H9 (cell line): Measurements from ENCODE around the gene ZNF319. TPM values are rescaled to one million over a fixed set of nuclear protein-coding genes. Genes with fewer than 3 reads are reported as not detected.

Experiments used
- DNase-seq: peaks from one replicate; pipeline ENCODE4 v3.0.0-alpha.2; 2017
- H2AFZ ChIP-seq: one replicate; pipeline ENCODE4 v1.6.1; 2013; ENCODE audit warnings: mild to moderate bottlenecking, low read length, control low read depth, moderate library complexity
- H2AK5ac ChIP-seq: 2 replicates; pipeline ENCODE4 v1.6.1; 2013; ENCODE audit warnings: low read length, control low read depth, mixed read lengths; ENCODE audit not compliant: insufficient read length
- H2BK120ac ChIP-seq: one replicate; pipeline ENCODE4 v1.6.1; 2013; ENCODE audit warnings: low read depth, mild to moderate bottlenecking, low read length, control low read depth, inconsistent platforms; ENCODE audit not compliant: poor library complexity, severe bottlenecking
- H2BK12ac ChIP-seq: 2 replicates; pipeline ENCODE4 v1.6.1; 2013; ENCODE audit warnings: low read length, control low read depth, mixed read lengths, low read depth; ENCODE audit not compliant: insufficient read length
- H2BK15ac ChIP-seq: 2 replicates; pipeline ENCODE4 v1.6.1; 2013; ENCODE audit warnings: low read depth, low read length, control low read depth
- H2BK20ac ChIP-seq: one replicate; pipeline ENCODE4 v1.6.1; 2013; ENCODE audit warnings: low read depth, mild to moderate bottlenecking, low read length, control low read depth, inconsistent platforms; ENCODE audit not compliant: poor library complexity, severe bottlenecking
- H2BK5ac ChIP-seq: 2 replicates; pipeline ENCODE4 v1.6.1; 2013; ENCODE audit warnings: low read length, control low read depth, mixed read lengths; ENCODE audit not compliant: insufficient read length
- H3K14ac ChIP-seq: 2 replicates; pipeline ENCODE4 v1.6.1; 2013; ENCODE audit warnings: low read length, control low read depth; ENCODE audit not compliant: insufficient read depth
- H3K18ac ChIP-seq: 2 replicates; pipeline ENCODE4 v1.6.1; 2013; ENCODE audit warnings: low read depth, mild to moderate bottlenecking, mixed read lengths, low read length, control low read depth; ENCODE audit not compliant: insufficient read length
- H3K23ac ChIP-seq: 2 replicates; pipeline ENCODE4 v1.6.1; 2013; ENCODE audit warnings: low read length, control low read depth, mixed read lengths, low read depth; ENCODE audit not compliant: insufficient read length
- H3K23me2 ChIP-seq: 2 replicates; pipeline ENCODE4 v1.6.1; 2013; ENCODE audit warnings: low read depth, mild to moderate bottlenecking, mixed read lengths, low read length, control low read depth; ENCODE audit not compliant: insufficient read length, poor library complexity, severe bottlenecking
- H3K27ac ChIP-seq: 2 replicates; pipeline ENCODE4 v1.5.1; 2013; ENCODE audit warnings: low read length, control low read depth, mixed read lengths, low read depth; ENCODE audit not compliant: insufficient read length
- H3K27me3 ChIP-seq: 2 replicates; pipeline ENCODE4 v1.6.1; 2013; ENCODE audit warnings: low read length, control low read depth, inconsistent platforms; ENCODE audit not compliant: insufficient read depth
- H3K4ac ChIP-seq: 2 replicates; pipeline ENCODE4 v1.6.1; 2013; ENCODE audit warnings: low read depth, mild to moderate bottlenecking, control low read depth, inconsistent platforms, low read length, moderate library complexity
- H3K4me1 ChIP-seq: 2 replicates; pipeline ENCODE4 v1.6.1; 2013; ENCODE audit warnings: low read length, control low read depth, inconsistent platforms; ENCODE audit not compliant: insufficient read depth
- H3K4me2 ChIP-seq: 2 replicates; pipeline ENCODE4 v1.6.1; 2013; ENCODE audit warnings: low read length, control low read depth, mixed read lengths; ENCODE audit not compliant: insufficient read length, insufficient read depth
- H3K56ac ChIP-seq: 2 replicates; pipeline ENCODE4 v1.6.1; 2013; ENCODE audit warnings: low read depth, mild to moderate bottlenecking, mixed read lengths, low read length, control low read depth; ENCODE audit not compliant: insufficient read length
- H3K79me1 ChIP-seq: 2 replicates; pipeline ENCODE4 v1.6.1; 2013; ENCODE audit warnings: low read depth, mild to moderate bottlenecking, moderate library complexity, low read length, control low read depth, inconsistent platforms; ENCODE audit not compliant: insufficient read depth, poor library complexity, severe bottlenecking
- H3K79me2 ChIP-seq: 2 replicates; pipeline ENCODE4 v1.6.1; 2013; ENCODE audit warnings: low read length, control low read depth, inconsistent platforms; ENCODE audit not compliant: insufficient read depth
- H3K9ac ChIP-seq: 2 replicates; pipeline ENCODE4 v1.6.1; 2013; ENCODE audit warnings: low read length, control low read depth, mixed read lengths; ENCODE audit not compliant: insufficient read length; ENCODE audit errors: extremely low read depth
- H3K9me3 ChIP-seq: one replicate; pipeline ENCODE4 v1.6.1; 2013; ENCODE audit warnings: low read depth, low read length, inconsistent platforms; ENCODE audit not compliant: control insufficient read depth
- H3T11ph ChIP-seq: one replicate; pipeline ENCODE4 v1.6.1; 2013; ENCODE audit warnings: mild to moderate bottlenecking, low read length, control low read depth, inconsistent platforms
- H4K20me1 ChIP-seq: one replicate; pipeline ENCODE4 v1.6.1; 2013; ENCODE audit not compliant: control insufficient read depth, insufficient read length, insufficient read depth
- H4K5ac ChIP-seq: 2 replicates; pipeline ENCODE4 v1.6.1; 2013; ENCODE audit warnings: low read depth, mild to moderate bottlenecking, mixed read lengths, low read length, control low read depth; ENCODE audit not compliant: insufficient read length
- H4K8ac ChIP-seq: replicated peaks from 2 replicates; pipeline ENCODE4 v1.6.1; 2013; ENCODE audit warnings: low read length, control low read depth, mixed read lengths, low read depth; ENCODE audit not compliant: insufficient read length
- H4K91ac ChIP-seq: 2 replicates; pipeline ENCODE4 v1.6.1; 2013; ENCODE audit warnings: low read depth, mild to moderate bottlenecking, moderate library complexity, mixed read lengths, low read length, control low read depth; ENCODE audit not compliant: insufficient read length
- H3K27ac Mint-ChIP-seq, 3 experiments: 2 replicates in 2 of 3; 3 replicates in 1 of 3; pipeline ENCODE4 v1.8.0; 2020 to 2021; ENCODE audit warnings: mixed read lengths in 3 of 3, mild to moderate bottlenecking in 1 of 3, moderate library complexity in 1 of 3
- H3K27me3 Mint-ChIP-seq: 2 replicates; pipeline ENCODE4 v1.8.0; 2021; ENCODE audit warnings: low read depth, mild to moderate bottlenecking, moderate library complexity, mixed read lengths
- H3K36me3 Mint-ChIP-seq, 3 experiments: 2 replicates in 2 of 3; 3 replicates in 1 of 3; pipeline ENCODE4 v1.8.0; 2020 to 2021; ENCODE audit warnings: low read depth in 3 of 3, mixed read lengths in 3 of 3; ENCODE audit not compliant: insufficient read depth in 1 of 3
- H3K4me1 Mint-ChIP-seq, 2 experiments: 2 replicates each; pipeline ENCODE4 v1.8.0; 2020; ENCODE audit warnings: mixed read lengths in 2 of 2
- H3K4me3 Mint-ChIP-seq, 2 experiments: 2 replicates in 1 of 2; 3 replicates in 1 of 2; pipeline ENCODE4 v1.8.0; 2020 to 2021; ENCODE audit warnings: mild to moderate bottlenecking in 2 of 2, mixed read lengths in 2 of 2, moderate library complexity in 1 of 2
- H3K9me3 Mint-ChIP-seq, 2 experiments: 2 replicates in 1 of 2; 3 replicates in 1 of 2; pipeline ENCODE4 v1.8.0; 2020; ENCODE audit warnings: mild to moderate bottlenecking in 2 of 2, mixed read lengths in 2 of 2, moderate library complexity in 1 of 2
- WGBS: extraction: QIAGEN DNeasy Blood & Tissue Kit; methylation state at CpG from one replicate; pipeline ENCODE4 v1.1.7; 2013; ENCODE audit warnings: missing lambda C conversion rate, low lambda C conversion rate, mixed read lengths; ENCODE audit not compliant: insufficient read length; ENCODE audit errors: extremely low coverage; 5-methylcytosine and 5-hydroxymethylcytosine counted together
- total RNA-seq: library from RNA; stranded (reverse); gene quantifications from 2 replicates; pipeline ENCODE4 v1.2.1, GENCODE V29; 2021
- TF ChIP-seq, protein P1 (sequence below): fragments of 200-600 bp; sonication (generic); conservative IDR thresholded peaks from 3 replicates; pipeline ENCODE4 v1.8.0; 2021; ENCODE audit warnings: antibody characterized with exemption, mild to moderate bottlenecking

The ZNF319 gene
- total RNA-seq, 1 experiment from 2014 or later = 5.6 TPM

DNA sequence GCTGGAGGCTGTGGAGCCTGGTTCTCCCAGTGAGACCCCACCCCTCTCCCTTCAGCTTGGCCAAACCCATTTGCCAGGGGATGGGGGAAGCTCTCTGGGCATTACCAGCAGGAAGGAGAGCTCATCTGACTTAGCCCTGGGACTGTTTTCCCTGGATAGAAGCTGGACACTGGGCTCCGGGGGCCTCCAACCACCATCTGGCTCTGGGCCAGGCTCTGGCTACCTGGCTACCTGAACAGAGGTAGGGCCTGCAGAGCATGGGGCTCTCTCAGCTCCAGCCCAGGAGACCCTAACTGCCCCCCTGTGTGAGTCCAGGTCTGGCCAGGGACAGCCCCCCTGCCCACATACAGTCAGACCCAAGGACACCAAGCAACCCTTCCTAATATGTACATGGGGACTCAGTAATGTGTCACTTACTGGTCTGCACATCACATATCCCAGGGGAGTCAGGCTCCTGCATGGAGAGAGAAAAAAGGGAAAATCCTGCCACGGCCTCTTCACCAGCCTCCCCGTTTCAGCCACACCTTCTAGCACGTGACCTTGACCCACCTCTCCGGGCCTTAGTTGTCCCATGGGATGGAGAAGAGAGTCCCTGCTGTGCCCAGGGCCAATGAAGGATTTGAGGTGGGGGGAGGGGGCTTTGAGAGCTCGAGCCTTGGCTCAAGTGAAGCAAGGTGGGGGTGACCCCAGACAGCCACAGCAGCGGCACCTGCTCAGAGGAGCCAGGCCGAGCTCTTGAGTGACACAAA is 43.4 kb downstream of the ZNF319 start:
- H3K27ac Mint-ChIP-seq = no peak overlapping the region
- H3K4me1 ChIP-seq = no peaks in the 10 kb centered on the region
- no peak overlapping the region for H2BK15ac ChIP-seq

More for the DNA sequence above, 43.4 kb downstream of the ZNF319 start:
- WGBS = no CpG with 5 or more reads among the region's 8 CpGs
- H4K8ac ChIP-seq = no peak overlapping the region
- no peaks in the 10 kb centered on the region for H4K20me1 ChIP-seq
- no peak overlapping the region for H3K27ac ChIP-seq
- H3K79me1 ChIP-seq = no peaks in the 10 kb centered on the region
- H3K4ac ChIP-seq = no peak overlapping the region
- no peaks in the 10 kb centered on the region for H3K36me3 Mint-ChIP-seq
- no peak overlapping the region for H2BK5ac ChIP-seq
- H3K9me3 Mint-ChIP-seq = no peaks in the 10 kb centered on the region
- H3K14ac ChIP-seq = no peak overlapping the region; the same call in 1 of the 2 replicates
- no peak overlapping the region for H3K4me2 ChIP-seq
- no peak overlapping the region for H2AFZ ChIP-seq
- H4K91ac ChIP-seq = no peak overlapping the region
- TF ChIP-seq, protein P1, sequence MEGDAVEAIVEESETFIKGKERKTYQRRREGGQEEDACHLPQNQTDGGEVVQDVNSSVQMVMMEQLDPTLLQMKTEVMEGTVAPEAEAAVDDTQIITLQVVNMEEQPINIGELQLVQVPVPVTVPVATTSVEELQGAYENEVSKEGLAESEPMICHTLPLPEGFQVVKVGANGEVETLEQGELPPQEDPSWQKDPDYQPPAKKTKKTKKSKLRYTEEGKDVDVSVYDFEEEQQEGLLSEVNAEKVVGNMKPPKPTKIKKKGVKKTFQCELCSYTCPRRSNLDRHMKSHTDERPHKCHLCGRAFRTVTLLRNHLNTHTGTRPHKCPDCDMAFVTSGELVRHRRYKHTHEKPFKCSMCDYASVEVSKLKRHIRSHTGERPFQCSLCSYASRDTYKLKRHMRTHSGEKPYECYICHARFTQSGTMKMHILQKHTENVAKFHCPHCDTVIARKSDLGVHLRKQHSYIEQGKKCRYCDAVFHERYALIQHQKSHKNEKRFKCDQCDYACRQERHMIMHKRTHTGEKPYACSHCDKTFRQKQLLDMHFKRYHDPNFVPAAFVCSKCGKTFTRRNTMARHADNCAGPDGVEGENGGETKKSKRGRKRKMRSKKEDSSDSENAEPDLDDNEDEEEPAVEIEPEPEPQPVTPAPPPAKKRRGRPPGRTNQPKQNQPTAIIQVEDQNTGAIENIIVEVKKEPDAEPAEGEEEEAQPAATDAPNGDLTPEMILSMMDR = no peak
- no peak overlapping the region for H3K23ac ChIP-seq
- no peaks in the 10 kb centered on the region for H3K9me3 ChIP-seq
- no peak for DNase-seq
- H3K4me1 Mint-ChIP-seq = peaks cover 16 to 29% of the 10 kb centered on the region in 2 experiments; a peak in 3 of 4 replicates
- no peaks in the 10 kb centered on the region for H3K79me2 ChIP-seq
- no peak overlapping the region for H2AK5ac ChIP-seq
- no peak overlapping the region for H2BK20ac ChIP-seq
- no peaks in the 10 kb centered on the region; the same call in 1 of the 2 replicates for H3K27me3 Mint-ChIP-seq
- no peak overlapping the region for H3K4me3 Mint-ChIP-seq
- no peak overlapping the region for H3K56ac ChIP-seq
- H3K9ac ChIP-seq = no peak overlapping the region
- no peaks in the 10 kb centered on the region for H3K27me3 ChIP-seq
- no peak overlapping the region for H2BK12ac ChIP-seq
- H3K23me2 ChIP-seq = no peaks in the 10 kb centered on the region
- H3T11ph ChIP-seq = no peak overlapping the region
- no peak overlapping the region for H3K18ac ChIP-seq
- no peak overlapping the region for H4K5ac ChIP-seq
- H2BK120ac ChIP-seq = no peak overlapping the region
